ENCODE results near the gene IRF2. TPM values are rescaled to one million over a fixed set of nuclear protein-coding genes. Genes with fewer than 3 reads are reported as not detected.

The IRF2 gene
- total RNA-seq, 4 donors from 2014 or later: 27.9 to 38.7 (median 29.9) TPM

GRCh38 chr4:184406958-184407391 is 67.4 kb downstream of the IRF2 start:
- no peak for DNase-seq (ENCODE audit: low spot score in 2 of 2)
- H3K36me3 ChIP-seq: peaks cover 53% of the 10 kb centered on the region
- no peaks in the 10 kb centered on the region for H3K27me3 ChIP-seq
- no peak overlapping the region for H3K4me3 ChIP-seq
- TF ChIP-seq EP300 (IDR thresholded peaks at IDR 0.05) (no peak), CTCF (IDR thresholded peaks at IDR 0.05) (no peak), POLR2A (IDR thresholded peaks at IDR 0.05) (no peak), POLR2AphosphoS5 (IDR thresholded peaks at IDR 0.05) (no peak)
- no peaks in the 10 kb centered on the region for H3K9me3 ChIP-seq
- WGBS: 17% methylated on average over 6 of the region's 6 CpGs
- peaks cover 24% of the 10 kb centered on the region for H3K4me1 ChIP-seq
- peak overlapping the region; percentile 36 for H3K27ac ChIP-seq

GRCh38 chr4:184404047-184404446 is 70.3 kb downstream of the IRF2 start:
- Histone ChIP-seq H3K9me3 (no peaks in the 10 kb centered on the region), H3K27ac (no peak overlapping the region), H3K27me3 (no peaks in the 10 kb centered on the region), H3K36me3 (peaks cover 48% of the 10 kb centered on the region), H3K4me3 (no peak overlapping the region), H3K4me1 (peaks cover 35% of the 10 kb centered on the region)
- TF ChIP-seq POLR2A (IDR thresholded peaks at IDR 0.05) (no peak), EP300 (IDR thresholded peaks at IDR 0.05) (no peak), CTCF (IDR thresholded peaks at IDR 0.05) (no peak), POLR2AphosphoS5 (IDR thresholded peaks at IDR 0.05) (no peak)
- DNase-seq (ENCODE audit: low spot score in 2 of 2): no peak

GRCh38 chr4:184403384-184403781 is 71.0 kb downstream of the IRF2 start:
- no peak for TF ChIP-seq CTCF (IDR thresholded peaks at IDR 0.05)
- no peak for TF ChIP-seq POLR2AphosphoS5 (IDR thresholded peaks at IDR 0.05)
- TF ChIP-seq EP300 (IDR thresholded peaks at IDR 0.05): no peak
- no peaks in the 10 kb centered on the region for H3K9me3 ChIP-seq
- H3K4me1 ChIP-seq: peaks cover 30% of the 10 kb centered on the region
- H3K36me3 ChIP-seq: peaks cover 52% of the 10 kb centered on the region
- DNase-seq (ENCODE audit: low spot score in 2 of 2): no peak
- WGBS: 42% methylated on average over 1 of the region's 1 CpG
- H3K27ac ChIP-seq: no peak overlapping the region
- H3K4me3 ChIP-seq: no peak overlapping the region
- no peaks in the 10 kb centered on the region for H3K27me3 ChIP-seq

GRCh38 chr4:184402740-184403383 is 71.5 kb downstream of the IRF2 start:
- H3K36me3 ChIP-seq: peaks cover 52% of the 10 kb centered on the region
- no peak for DNase-seq (ENCODE audit: low spot score in 2 of 2)
- 88% methylated on average over 14 of the region's 14 CpGs for WGBS
- H3K27ac ChIP-seq: no peak overlapping the region
- TF ChIP-seq CTCF (IDR thresholded peaks at IDR 0.05) (no peak), POLR2AphosphoS5 (IDR thresholded peaks at IDR 0.05) (no peak), POLR2A (IDR thresholded peaks at IDR 0.05) (no peak), EP300 (IDR thresholded peaks at IDR 0.05) (no peak)
- H3K4me1 ChIP-seq: peaks cover 26% of the 10 kb centered on the region
- no peak overlapping the region for H3K4me3 ChIP-seq
- no peaks in the 10 kb centered on the region for H3K9me3 ChIP-seq
- H3K27me3 ChIP-seq: no peaks in the 10 kb centered on the region

DNA sequence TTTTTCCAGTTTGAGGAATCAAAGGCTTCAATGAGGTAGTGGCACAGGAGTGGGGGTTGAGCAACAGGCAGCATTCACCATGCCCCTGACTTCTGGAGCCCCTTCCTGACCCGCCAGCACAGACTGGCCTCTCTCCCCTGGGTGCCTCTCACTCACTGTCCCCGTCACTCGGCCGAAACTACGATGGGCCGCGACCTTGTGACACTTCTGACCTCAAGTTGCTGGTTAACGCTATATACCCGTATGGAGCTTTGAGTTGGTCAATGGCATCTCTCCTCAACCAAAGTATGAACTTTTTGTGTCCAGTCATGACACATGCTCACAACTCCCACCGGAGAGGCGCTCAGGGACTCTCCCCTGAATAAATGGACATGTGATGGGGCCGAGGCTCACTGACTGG is 72.1 kb downstream of the IRF2 start:
- WGBS: 88% methylated on average over 12 of the region's 12 CpGs
- no peak for TF ChIP-seq POLR2A (IDR thresholded peaks at IDR 0.05)
- no peak for TF ChIP-seq POLR2AphosphoS5 (IDR thresholded peaks at IDR 0.05)
- TF ChIP-seq CTCF (IDR thresholded peaks at IDR 0.05): no peak
- TF ChIP-seq EP300 (IDR thresholded peaks at IDR 0.05): no peak

More for the DNA sequence above, 72.1 kb downstream of the IRF2 start:
- DNase-seq (ENCODE audit: low spot score in 2 of 2): no peak
- Histone ChIP-seq H3K27me3 (no peaks in the 10 kb centered on the region), H3K4me3 (no peak overlapping the region), H3K27ac (no peak overlapping the region), H3K36me3 (peaks cover 52% of the 10 kb centered on the region), H3K4me1 (peaks cover 20% of the 10 kb centered on the region), H3K9me3 (no peaks in the 10 kb centered on the region)

All from suprapubic skin (tissue), 4 donors.